H54 (cell line): Measurements from ENCODE around the gene KPTN.

Source experiments
- DNase-seq: peaks from one replicate; pipeline ENCODE4 v3.0.0; 2011; ENCODE audit warnings: low spot score, mixed read lengths; ENCODE audit not compliant: insufficient read length
- FAIRE-seq: peaks from 3 replicates; lab custom pipeline; 2011; peaks lifted over from hg19 to GRCh38; lab: Jason Lieb, UNC
- POLR2A ChIP-seq: IDR thresholded peaks from 2 replicates; pipeline ENCODE4 v1.6.1; 2011; ENCODE audit warnings: low read depth, mild to moderate bottlenecking, low read length

Gene KPTN

DNA sequence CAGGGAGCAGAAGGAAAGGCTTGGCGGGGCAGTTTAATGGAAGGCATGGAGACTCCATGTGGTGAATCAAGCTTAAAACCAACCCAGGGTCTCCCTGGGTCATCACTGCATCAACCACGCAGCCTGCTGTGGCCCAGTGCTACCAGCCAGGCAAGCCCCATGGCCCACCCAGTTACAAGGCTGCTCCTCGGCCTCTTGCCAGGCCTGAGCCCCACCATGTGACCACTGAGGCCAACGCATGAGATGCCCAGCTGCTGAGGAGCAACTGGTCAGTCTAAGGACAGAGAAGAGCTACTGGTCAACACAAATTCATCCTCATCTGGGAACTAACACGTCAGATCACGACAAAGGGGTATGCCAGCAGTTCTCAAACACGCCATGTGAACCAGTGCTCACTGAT is 15.4 kb upstream of the KPTN start:
- DNase-seq = no peak
- no peak for FAIRE-seq

GRCh38 chr19:47498561-47498960 is 14.5 kb upstream of the KPTN start:
- no peak for FAIRE-seq
- DNase-seq = no peak
- no peak for TF ChIP-seq POLR2A

More for the DNA sequence above, 15.4 kb upstream of the KPTN start:
- no peak for TF ChIP-seq POLR2A

- no peak for FAIRE-seq
- TF ChIP-seq POLR2A = no peak
- DNase-seq = no peak
Measured at GRCh38 chr19:47497821-47498520, 14.0 kb upstream of the KPTN start.

- no peak for FAIRE-seq
- no peak for TF ChIP-seq POLR2A
- no peak for DNase-seq
Measured at GRCh38 chr19:47497050-47497766, 13.2 kb upstream of the KPTN start.

DNA sequence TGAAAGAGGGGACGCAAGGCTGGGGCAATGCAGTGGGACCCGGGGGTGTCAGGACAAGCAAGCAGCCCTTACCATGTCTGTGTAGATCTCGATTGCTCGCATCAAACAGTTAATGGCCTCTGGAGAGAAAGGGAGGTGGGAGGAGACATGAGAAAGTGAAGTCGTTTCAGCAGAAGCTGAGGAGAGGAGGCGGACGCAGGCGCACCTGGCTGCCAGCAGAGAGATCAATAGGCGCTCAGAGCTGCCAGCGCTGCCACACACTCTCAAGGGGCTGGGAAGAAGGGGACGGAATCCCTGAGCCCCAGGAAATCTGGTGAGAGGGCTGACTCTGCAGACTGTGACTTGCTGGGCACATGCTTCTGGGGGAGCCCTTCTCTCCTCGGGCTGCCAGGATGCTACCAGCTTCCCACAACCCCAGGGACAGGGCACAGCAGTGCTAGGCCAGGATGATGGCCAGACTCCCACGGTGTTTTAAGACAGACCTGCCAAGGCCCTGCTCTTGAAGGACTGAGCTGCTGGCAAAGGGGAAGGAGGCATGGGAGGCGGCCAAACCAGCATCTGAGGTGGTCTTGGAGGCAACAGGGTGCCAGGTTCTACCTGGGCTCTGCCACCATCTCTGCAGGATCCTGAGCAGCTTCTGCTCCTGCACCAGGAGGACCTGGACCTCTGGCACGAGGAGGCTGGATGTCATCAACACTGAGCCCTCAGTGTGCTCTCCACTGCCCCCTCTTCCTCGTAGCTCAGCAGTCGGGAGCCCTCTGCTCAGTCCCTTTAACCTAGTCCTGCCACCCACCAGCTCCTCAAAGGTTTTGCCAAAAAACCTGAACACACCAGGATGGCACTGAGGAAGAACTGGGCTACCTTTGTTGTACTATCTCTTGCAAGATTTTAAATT is 11.7 kb upstream of the KPTN start:
- TF ChIP-seq POLR2A = no peak
- DNase-seq (no peak), FAIRE-seq (no peak)

GRCh38 chr19:47494729-47495128 is 10.7 kb upstream of the KPTN start:
- TF ChIP-seq POLR2A = no peak
- no peak for FAIRE-seq
- DNase-seq = no peak

- FAIRE-seq = no peak
- no peak for TF ChIP-seq POLR2A
- no peak for DNase-seq
Measured at GRCh38 chr19:47494211-47494547, 10.2 kb upstream of the KPTN start.

GRCh38 chr19:47493378-47494210 is 9.6 kb upstream of the KPTN start:
- FAIRE-seq = no peak
- TF ChIP-seq POLR2A = no peak

DNA sequence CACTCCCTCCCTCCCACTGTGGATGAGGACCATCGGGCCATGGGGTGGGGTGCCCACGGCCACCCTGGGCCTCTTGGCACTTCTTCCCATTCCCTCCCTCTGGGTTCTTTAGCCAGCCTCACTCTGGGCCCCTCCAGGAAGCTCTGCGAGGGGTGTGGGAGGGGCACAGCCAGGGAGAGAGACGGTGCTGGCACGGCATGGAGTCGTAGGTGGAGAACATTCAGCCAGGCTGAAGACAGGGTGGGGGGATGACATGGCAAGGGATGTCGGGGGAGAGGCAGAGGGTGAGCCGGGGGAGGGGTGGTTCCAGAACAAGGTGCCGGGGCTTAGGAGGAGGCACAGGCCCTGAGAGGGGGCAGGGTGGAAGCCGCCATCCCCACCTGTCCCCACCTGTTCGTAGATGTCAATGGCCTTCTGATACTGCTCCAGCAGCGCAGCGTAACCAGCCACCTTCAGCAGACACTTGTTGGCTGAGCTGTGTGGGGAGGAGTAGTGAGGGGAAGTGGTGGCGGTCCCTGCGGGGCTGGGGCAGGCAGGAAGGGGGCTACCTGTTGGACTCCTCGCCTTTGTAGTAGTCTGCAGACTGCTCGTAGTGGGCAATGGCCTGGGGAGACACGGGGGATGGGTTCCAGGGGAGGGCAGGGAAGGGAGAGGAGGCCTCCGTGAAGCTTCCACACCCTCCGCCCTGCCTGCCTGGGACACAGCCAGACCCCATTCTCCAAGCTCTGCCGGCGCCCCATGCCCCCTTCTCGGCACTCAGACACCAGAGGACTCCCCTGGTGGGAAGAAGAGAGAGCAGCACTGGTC is 8.8 kb upstream of the KPTN start:
- FAIRE-seq (no peak), DNase-seq (no peak)
- TF ChIP-seq POLR2A = no peak

More at GRCh38 chr19:47493378-47494210, 9.6 kb upstream of the KPTN start:
- DNase-seq = no peak

DNA sequence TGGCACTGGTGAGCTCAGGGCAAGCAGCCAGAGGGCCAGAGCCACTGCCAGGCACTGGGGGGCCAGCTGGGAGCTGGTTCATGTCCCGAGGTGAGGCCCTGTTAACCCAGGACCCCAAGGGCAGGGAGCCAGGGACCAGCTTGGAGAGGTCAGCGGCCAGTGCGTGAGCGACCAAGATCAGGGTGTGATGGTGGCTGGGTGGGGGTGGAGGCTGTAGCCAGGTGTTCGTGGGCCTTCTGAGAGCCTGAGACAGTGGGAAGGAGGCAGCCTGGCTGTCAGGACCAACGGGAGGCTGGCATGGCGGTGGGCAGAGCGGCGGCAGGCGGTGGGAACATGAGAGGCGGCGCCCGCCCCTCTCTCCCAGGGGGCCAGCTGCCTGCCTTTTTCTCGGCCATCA is 8.1 kb upstream of the KPTN start:
- FAIRE-seq = no peak
- DNase-seq = no peak
- no peak for TF ChIP-seq POLR2A

GRCh38 chr19:47491358-47492136 is 7.5 kb upstream of the KPTN start:
- DNase-seq (no peak), FAIRE-seq (no peak)
- TF ChIP-seq POLR2A = no peak

DNA sequence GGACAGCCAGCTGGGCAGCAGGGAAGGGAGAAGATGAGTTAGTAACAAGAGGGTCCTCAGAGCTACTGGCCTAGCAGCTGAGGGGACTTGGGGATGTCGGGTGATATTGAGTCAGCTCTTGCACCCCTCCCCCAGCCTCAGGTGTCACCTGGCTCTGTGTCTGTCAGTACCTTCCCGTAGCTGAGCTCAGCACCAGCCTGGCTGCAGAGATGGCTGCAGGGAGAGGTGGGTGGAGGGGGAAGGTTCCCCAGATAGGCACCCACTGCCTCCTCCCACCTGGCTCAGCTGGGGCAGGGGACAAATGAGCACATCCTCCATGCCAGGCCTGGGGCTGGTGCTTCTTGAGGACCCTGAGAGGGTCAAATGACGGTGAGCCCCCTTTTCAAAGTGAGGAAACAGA is 6.8 kb upstream of the KPTN start:
- no peak for FAIRE-seq

More for the DNA sequence above, 6.8 kb upstream of the KPTN start:
- no peak for DNase-seq
- TF ChIP-seq POLR2A = no peak
